Neural progenitor cell (in vitro differentiated cells): Measurements from ENCODE around the gene CRTC1.

Source experiments
- CTCF ChIP-seq: fragments of 200-600 bp; sonication (generic); IDR thresholded peaks from 2 replicates; pipeline ENCODE4 v1.5.1; 2017; ENCODE audit warnings: antibody characterized with exemption, mild to moderate bottlenecking
- EZH2 ChIP-seq: fragments of 200-600 bp; sonication (generic); IDR thresholded peaks from 2 replicates; pipeline ENCODE4 v1.6.1; 2017; ENCODE audit warnings: antibody characterized with exemption, mild to moderate bottlenecking, moderate library complexity

GRCh38 chr19:18670312-18670711 lies 13.2 kb upstream of the CRTC1 start:
- TF ChIP-seq EZH2 (no peak), CTCF (no peak)
